Right kidney (tissue), 1 donor: ENCODE data around the gene ANKS1A.

Experiments
- DNase-seq: peaks from one replicate; pipeline ENCODE4 v3.0.0-alpha.2; 2016

The ANKS1A gene

GRCh38 chr6:35043381-35044130 lies 154.5 kb downstream of the ANKS1A start:
- DNase-seq = no peak

GRCh38 chr6:35044145-35044745 lies 155.2 kb downstream of the ANKS1A start:
- DNase-seq = no peak

- DNase-seq = no peak
These were observed 155.8 kb downstream of the ANKS1A start for GRCh38 chr6:35044761-35045421.

GRCh38 chr6:35046103-35046502 lies 157.0 kb downstream of the ANKS1A start:
- DNase-seq = no peak

- no peak for DNase-seq
These were observed 157.8 kb downstream of the ANKS1A start for GRCh38 chr6:35046862-35047261.

GRCh38 chr6:35047265-35048011 lies 158.4 kb downstream of the ANKS1A start:
- no peak for DNase-seq

- no peak for DNase-seq
These were observed 159.1 kb downstream of the ANKS1A start for GRCh38 chr6:35048031-35048613.

GRCh38 chr6:35048631-35049083 lies 159.6 kb downstream of the ANKS1A start:
- DNase-seq = peak; percentile 58

- DNase-seq = no peak
These were observed 160.2 kb downstream of the ANKS1A start for GRCh38 chr6:35049156-35049735.

- no peak for DNase-seq
These were observed 161.1 kb downstream of the ANKS1A start for GRCh38 chr6:35049900-35050756.

GRCh38 chr6:35050757-35051330 lies 161.8 kb downstream of the ANKS1A start:
- no peak for DNase-seq

GRCh38 chr6:35051396-35051795 lies 162.3 kb downstream of the ANKS1A start:
- no peak for DNase-seq

GRCh38 chr6:35051997-35052583 lies 163.0 kb downstream of the ANKS1A start:
- DNase-seq = no peak

- no peak for DNase-seq
These were observed 163.9 kb downstream of the ANKS1A start for GRCh38 chr6:35052694-35053565.

- no peak for DNase-seq
These were observed 164.6 kb downstream of the ANKS1A start for GRCh38 chr6:35053701-35054100.

- no peak for DNase-seq
These were observed 165.2 kb downstream of the ANKS1A start for GRCh38 chr6:35054106-35054742.

- no peak for DNase-seq
These were observed 165.7 kb downstream of the ANKS1A start for GRCh38 chr6:35054743-35055130.

- DNase-seq = no peak
These were observed 166.8 kb downstream of the ANKS1A start for GRCh38 chr6:35055891-35056290.

- no peak for DNase-seq
These were observed 167.9 kb downstream of the ANKS1A start for GRCh38 chr6:35056952-35057351.
